Esophagus muscularis mucosa (tissue), 3 donors: ENCODE results near the gene NUP133.

ENCODE experiments used
- POLR2A ChIP-seq: fragments of 450-650 bp; IDR thresholded peaks from one replicate; pipeline ENCODE4 v1.6.1; 2017; ENCODE audit warnings: antibody characterized with exemption, moderate library complexity, mild to moderate bottlenecking, low read depth
- POLR2AphosphoS5 ChIP-seq, 2 donors: sonication (generic); formaldehyde crosslinking; IDR thresholded peaks; one replicate each; pipeline ENCODE4 v1.6.1; 2017; ENCODE audit warnings: antibody characterized with exemption in 2 of 2
- TF ChIP-seq, protein P1 (sequence below), 3 experiments: fragments of 200-600 bp in 2 of 3; fragments of 450-650 bp in 1 of 3; sonication (generic) in 2 of 3; IDR thresholded peaks; one replicate each; pipeline ENCODE4 v1.5.1; 2017 to 2019; ENCODE audit warnings: antibody characterized with exemption in 3 of 3, mild to moderate bottlenecking in 2 of 3, moderate library complexity in 1 of 3

DNA sequence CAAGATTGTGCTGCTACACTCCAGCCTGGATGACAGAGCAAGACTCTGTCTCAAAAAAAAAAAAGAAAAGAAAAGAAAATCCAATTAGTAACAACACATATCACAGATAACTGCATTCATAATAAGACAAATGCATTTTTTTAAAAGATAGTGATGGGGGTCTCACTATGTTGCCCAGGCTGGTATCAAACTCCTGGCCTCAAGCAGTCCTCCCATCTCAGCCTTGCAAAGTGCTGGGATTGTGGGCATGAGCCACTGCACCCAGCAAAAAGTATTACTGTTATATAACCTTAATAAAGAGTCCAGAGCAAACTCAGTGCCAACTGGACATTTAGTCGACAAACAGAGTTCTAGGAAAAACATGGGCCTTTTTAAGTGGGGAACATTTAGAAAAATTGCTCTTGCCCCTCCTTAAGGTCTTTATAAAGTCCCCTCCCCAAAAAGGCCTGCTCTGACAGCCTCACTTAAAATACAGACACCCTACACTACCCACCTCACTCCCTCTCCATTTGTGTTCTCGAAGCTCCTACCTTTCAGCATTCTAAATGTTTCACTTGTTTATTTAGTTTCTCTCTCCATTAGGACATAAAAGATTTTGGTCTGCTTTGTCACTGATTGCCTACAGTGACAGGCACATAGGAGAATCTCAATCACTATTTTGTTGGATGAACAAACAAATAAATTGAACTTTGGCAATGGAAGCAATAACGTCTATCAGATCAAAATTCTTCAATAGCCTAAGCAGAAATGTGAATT lies 42.8 kb upstream of the NUP133 start:
- TF ChIP-seq, protein P1, sequence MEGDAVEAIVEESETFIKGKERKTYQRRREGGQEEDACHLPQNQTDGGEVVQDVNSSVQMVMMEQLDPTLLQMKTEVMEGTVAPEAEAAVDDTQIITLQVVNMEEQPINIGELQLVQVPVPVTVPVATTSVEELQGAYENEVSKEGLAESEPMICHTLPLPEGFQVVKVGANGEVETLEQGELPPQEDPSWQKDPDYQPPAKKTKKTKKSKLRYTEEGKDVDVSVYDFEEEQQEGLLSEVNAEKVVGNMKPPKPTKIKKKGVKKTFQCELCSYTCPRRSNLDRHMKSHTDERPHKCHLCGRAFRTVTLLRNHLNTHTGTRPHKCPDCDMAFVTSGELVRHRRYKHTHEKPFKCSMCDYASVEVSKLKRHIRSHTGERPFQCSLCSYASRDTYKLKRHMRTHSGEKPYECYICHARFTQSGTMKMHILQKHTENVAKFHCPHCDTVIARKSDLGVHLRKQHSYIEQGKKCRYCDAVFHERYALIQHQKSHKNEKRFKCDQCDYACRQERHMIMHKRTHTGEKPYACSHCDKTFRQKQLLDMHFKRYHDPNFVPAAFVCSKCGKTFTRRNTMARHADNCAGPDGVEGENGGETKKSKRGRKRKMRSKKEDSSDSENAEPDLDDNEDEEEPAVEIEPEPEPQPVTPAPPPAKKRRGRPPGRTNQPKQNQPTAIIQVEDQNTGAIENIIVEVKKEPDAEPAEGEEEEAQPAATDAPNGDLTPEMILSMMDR (IDR thresholded peaks at IDR 0.05): no peak
- TF ChIP-seq POLR2A: no peak
- TF ChIP-seq POLR2AphosphoS5 (IDR thresholded peaks at IDR 0.05): no peak
